ENCODE data around the gene HAS3.

- TF ChIP-seq CTCF (IDR thresholded peaks at IDR 0.05 in 4 of 5, conservative IDR thresholded peaks at IDR 0.05 in 1 of 5), result no peak
- peak in 1 of 2 donors; percentile 36 for TF ChIP-seq POLR2A (IDR thresholded peaks at IDR 0.05)
These were observed 40.6 kb upstream of the HAS3 start for GRCh38 chr16:69064764-69065313.

All from gastrocnemius medialis (tissue), 4 donors.